SK-N-SH (cell line): ENCODE measurements around the gene LILRA6.
"Not testable (repeated sequence)": the region's sequence is repeated elsewhere in the genome, so short reads cannot be mapped to it uniquely, and the experiment has no call there.

ENCODE experiments used
- EZH2phosphoT487 ChIP-seq: fragments of 200-600 bp; sonication (generic); IDR thresholded peaks from 2 replicates; pipeline ENCODE4 v1.6.1; 2017; ENCODE audit warnings: low read depth, mixed run types, mild to moderate bottlenecking, antibody characterized with exemption, moderate library complexity, borderline replicate concordance
- FOXM1 ChIP-seq: IDR thresholded peaks from 2 replicates; pipeline ENCODE4 v1.4.0; 2012; ENCODE audit warnings: low read depth, mild to moderate bottlenecking
- GABPA ChIP-seq: IDR thresholded peaks from 2 replicates; pipeline ENCODE4 v1.4.0; 2012; ENCODE audit warnings: low read depth, mild to moderate bottlenecking
- POLR2AphosphoS5 ChIP-seq: IDR thresholded peaks from 2 replicates; pipeline ENCODE4 v1.6.1; 2012; ENCODE audit warnings: low read depth, low read length
- TCF12 ChIP-seq: IDR thresholded peaks from 2 replicates; pipeline ENCODE4 v1.4.0; 2012
- TEAD4 ChIP-seq: IDR thresholded peaks from 2 replicates; pipeline ENCODE4 v1.4.0; 2012; ENCODE audit warnings: mild to moderate bottlenecking, borderline replicate concordance; ENCODE audit not compliant: insufficient read depth
- TF ChIP-seq, protein P1 (sequence below): fragments of 150-350 bp; IDR thresholded peaks from 2 replicates; pipeline ENCODE4 v1.6.1; 2017; ENCODE audit warnings: antibody characterized with exemption, low read length, low read depth, borderline replicate concordance
- TF ChIP-seq, protein P2 (sequence below): fragments of 200-600 bp; sonication (generic); IDR thresholded peaks from 2 replicates; pipeline ENCODE4 v1.6.1; 2017; ENCODE audit warnings: antibody characterized with exemption, mild to moderate bottlenecking, moderate library complexity
- TF ChIP-seq, protein P3 (sequence below): IDR thresholded peaks from 2 replicates; pipeline ENCODE4 v1.4.0; 2012; ENCODE audit warnings: low read depth, borderline replicate concordance

DNA sequence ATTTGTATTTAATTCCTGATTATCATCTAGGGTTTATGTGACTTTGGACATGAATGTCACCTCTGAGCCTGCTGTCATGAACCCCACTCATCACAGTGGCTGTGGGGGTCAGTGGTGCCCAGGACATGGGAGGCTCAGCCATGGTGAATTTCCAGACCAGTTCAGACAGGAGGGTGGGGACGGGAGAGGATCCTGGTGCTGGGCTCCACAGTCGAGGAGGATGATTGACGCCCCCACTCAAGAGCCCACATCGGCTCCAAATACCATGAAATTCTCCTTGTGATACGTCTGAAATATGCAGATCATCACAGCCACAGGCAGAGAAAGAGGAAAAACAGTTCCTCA, 18.7 kb downstream of the LILRA6 start:
- TF ChIP-seq, protein P1, sequence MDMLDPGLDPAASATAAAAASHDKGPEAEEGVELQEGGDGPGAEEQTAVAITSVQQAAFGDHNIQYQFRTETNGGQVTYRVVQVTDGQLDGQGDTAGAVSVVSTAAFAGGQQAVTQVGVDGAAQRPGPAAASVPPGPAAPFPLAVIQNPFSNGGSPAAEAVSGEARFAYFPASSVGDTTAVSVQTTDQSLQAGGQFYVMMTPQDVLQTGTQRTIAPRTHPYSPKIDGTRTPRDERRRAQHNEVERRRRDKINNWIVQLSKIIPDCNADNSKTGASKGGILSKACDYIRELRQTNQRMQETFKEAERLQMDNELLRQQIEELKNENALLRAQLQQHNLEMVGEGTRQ, result not testable (repeated sequence)
- TF ChIP-seq, protein P2, sequence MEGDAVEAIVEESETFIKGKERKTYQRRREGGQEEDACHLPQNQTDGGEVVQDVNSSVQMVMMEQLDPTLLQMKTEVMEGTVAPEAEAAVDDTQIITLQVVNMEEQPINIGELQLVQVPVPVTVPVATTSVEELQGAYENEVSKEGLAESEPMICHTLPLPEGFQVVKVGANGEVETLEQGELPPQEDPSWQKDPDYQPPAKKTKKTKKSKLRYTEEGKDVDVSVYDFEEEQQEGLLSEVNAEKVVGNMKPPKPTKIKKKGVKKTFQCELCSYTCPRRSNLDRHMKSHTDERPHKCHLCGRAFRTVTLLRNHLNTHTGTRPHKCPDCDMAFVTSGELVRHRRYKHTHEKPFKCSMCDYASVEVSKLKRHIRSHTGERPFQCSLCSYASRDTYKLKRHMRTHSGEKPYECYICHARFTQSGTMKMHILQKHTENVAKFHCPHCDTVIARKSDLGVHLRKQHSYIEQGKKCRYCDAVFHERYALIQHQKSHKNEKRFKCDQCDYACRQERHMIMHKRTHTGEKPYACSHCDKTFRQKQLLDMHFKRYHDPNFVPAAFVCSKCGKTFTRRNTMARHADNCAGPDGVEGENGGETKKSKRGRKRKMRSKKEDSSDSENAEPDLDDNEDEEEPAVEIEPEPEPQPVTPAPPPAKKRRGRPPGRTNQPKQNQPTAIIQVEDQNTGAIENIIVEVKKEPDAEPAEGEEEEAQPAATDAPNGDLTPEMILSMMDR, result not testable (repeated sequence)
- TF ChIP-seq TCF12, TEAD4, GABPA, POLR2AphosphoS5, FOXM1, EZH2phosphoT487: not testable (repeated sequence)
- TF ChIP-seq, protein P3, sequence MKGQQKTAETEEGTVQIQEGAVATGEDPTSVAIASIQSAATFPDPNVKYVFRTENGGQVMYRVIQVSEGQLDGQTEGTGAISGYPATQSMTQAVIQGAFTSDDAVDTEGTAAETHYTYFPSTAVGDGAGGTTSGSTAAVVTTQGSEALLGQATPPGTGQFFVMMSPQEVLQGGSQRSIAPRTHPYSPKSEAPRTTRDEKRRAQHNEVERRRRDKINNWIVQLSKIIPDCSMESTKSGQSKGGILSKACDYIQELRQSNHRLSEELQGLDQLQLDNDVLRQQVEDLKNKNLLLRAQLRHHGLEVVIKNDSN, result not testable (repeated sequence)
